HuH-7.5 (cell line): ENCODE results near the gene ITIH3.

Experiments used
- DNase-seq: peaks from one replicate; pipeline ENCODE4 v3.0.0; 2011; ENCODE audit warnings: low spot score

ITIH3 gene

DNA sequence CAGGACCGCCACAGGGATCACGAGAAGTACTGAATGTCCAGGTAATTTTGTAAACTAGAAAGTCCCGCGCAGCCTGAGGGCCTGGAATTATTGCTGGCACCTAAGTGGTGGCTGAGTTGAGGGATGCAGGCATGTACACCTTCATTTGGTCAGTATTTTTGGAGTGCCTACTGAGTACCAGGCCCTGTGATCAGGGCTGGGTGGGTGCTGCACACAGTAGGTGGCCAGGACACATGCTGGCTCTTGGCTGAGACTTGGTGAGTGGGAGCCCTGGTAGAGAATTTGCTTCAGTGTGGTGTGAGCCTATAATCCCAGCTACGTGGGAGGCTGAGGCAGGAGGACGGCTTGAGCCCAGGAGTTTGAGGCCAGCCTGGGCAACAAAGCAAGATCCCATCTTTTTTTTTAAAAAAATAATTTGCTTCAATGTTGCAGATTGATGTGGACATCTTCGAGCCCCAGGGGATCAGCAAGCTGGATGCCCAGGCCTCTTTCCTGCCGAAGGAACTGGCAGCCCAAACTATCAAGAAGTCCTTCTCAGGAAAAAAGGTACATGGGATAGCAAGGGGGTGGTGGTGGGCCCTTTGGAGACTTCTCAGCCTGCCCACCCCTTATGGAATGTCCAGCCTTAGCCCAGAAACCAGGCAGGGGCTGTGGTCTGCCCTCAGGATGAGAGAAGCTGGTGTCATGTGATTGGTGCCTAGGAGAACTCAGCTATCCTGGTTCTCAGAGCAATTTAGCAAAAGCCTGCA is 14.6 kb upstream of the ITIH3 start:
- no peak for DNase-seq

DNA sequence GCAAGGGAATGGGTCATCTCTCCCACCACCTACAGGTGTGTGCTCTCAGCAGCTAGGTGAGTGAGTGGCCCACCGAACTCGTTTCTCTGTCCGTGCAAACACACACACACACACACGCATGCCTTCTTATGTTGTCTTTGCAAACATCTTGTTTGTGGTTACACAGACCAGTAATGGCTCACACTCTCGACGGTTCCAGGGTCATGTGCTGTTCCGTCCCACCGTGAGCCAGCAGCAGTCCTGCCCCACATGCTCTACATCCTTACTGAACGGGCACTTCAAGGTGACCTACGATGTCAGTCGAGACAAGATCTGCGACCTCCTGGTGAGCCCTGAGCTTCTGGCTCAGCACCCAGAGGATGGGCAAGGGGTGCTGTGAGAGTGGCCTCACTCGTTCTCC is 12.9 kb upstream of the ITIH3 start:
- DNase-seq: no peak

DNA sequence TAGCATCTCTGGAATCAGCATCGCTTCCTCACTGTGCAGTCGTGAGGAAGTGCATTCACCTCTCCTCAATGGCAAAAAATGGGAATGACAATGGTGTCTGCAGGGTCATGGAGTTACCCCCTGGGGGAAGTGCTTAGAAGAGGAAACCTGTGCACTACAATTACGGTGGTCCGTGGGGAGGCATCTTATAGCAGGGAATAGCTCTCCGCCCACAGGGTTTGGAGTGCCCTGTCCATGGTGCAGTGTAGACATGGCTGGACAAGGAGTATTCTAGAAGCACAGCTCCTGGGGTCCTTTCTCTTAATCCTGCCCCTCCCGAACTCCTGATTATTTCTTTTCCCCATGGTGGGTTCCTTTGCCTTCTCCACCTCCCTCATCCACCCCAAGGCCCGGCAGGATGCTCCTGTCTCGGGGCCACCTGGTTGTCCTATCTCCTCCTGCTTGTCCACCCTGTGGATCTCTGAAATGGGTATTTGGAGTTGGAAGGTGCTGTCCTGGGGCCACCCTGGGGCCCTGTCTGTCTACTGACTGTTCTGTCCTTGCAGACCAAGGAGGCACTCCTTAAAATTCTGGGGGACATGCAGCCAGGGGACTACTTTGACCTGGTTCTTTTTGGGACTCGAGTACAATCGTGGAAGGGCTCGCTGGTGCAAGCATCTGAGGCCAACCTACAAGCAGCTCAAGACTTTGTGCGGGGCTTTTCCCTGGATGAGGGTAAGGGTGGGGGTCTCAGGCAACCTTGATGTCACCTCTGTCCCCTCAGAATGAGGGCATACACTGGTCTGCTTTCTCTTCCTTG is 12.0 kb upstream of the ITIH3 start:
- DNase-seq: no peak

DNA sequence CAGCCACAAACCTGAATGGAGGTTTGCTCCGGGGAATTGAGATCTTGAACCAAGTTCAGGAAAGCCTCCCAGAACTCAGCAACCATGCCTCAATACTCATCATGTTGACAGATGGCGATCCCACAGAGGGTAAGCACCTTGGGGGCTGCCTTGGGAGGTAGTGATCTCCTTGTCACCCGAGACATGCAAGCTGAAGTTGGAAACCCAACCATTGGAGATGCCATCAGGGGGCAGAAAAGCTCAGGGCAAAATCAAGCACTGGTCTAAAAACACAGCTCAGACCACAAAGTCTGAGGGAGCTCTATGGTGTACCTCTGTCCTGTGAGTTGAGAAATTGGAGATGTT is 11.4 kb upstream of the ITIH3 start:
- no peak for DNase-seq

DNA sequence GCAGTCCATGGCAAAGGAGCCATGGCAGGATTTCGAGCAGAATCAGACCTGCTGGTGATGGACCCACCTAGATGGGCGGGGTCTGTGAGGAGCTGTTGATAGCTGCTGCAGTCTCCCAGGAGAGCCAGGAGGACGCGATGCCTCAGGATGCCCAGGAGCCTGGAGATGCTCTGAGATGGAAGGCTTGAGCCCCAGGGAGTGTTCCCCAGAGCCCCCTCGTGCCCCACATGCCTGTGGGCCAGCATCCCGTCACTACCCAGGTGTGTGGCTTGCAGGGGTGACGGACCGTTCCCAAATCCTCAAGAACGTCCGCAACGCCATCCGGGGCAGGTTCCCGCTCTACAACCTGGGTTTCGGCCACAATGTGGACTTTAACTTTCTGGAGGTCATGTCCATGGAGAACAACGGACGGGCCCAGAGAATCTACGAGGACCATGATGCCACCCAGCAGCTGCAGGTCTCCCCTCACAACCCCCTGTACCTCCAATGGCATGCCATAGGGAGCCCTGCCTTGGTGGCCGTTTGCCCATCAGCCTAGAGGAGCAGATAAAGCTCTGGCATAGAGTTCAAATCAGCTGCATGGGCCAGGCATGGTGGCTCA is 10.5 kb upstream of the ITIH3 start:
- DNase-seq: no peak

DNA sequence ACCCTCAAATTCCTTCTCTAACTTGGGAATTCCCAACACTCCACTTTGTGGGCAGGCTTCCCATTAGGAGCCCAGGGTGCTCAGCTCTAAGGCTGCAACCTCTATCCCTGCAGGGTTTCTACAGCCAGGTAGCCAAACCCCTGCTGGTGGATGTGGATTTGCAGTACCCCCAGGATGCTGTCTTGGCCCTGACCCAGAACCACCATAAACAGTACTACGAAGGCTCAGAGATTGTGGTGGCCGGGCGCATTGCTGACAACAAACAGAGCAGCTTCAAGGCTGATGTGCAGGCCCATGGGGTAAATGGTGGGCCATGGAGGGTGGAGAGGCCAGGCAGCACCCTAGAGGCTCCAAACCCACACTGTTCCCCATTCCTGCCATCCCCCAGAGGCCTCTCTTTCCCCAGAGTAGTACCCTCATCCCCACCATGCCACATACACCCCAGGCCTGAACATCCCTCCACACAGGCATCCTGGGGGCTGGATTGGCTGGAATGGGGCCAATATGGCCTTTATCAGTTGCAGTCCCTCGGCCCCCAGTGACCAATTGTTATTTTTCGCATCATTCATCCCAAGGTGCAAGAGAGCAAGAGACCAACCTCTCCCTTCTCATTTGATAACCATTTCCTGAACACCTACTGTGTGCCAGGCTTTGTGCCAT is 9.5 kb upstream of the ITIH3 start:
- DNase-seq: no peak

DNA sequence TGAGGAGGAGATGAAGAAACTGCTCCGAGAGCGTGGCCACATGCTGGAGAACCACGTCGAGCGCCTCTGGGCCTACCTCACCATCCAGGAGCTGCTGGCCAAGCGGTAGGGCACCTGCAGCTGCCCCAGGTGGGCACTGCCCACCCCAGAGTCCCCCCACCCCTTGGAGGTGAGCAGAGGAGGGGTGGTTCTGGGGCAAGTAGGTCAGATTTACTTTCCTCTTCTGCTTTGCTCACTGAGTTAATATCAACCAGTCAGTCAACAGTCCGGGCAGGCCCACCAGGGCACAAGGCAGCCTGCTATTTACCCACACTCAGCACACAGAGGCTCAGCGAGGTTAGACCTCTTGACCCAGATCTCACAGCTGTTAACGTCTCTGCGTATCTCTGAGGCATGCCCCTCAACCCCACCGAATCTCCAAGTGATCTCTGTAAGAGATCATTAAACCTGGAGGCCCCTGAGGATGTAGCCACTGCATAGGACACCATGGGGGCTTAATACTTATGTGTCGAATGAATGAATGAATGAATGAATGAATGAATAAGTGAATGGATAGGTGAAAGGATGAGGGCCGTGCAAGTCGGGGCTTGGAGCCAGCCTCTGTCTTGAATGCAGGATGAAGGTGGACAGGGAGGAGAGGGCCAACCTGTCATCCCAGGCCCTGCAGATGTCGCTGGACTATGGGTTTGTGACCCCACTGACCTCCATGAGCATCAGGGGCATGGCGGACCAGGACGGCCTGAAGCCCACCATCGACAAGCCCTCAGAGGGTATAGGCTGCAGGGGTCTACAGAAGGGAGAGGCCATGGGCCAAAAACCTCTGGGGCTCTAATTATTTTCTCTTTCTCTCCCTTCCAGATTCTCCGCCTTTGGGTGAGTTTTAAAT is 8.0 kb upstream of the ITIH3 start:
- DNase-seq: no peak

DNA sequence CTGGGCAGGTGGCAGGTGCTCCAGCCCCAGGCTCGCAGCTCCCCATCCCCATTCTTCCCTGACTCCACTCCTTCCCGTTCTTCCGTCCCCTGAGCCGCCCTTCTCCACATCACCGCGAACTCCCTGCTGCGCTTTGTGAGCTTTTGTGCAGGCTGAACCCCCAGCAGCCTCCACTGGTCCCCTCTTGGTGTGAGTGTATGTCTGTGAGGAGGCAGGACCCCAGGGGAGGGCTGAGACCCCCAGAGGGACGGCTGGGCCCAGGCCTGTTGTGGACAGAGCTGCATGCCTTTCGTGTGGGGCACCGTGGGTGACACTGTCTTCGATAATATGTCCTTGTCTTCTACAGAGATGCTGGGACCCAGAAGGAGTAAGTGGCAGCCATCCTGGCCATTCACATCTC is 7.3 kb upstream of the ITIH3 start:
- DNase-seq: no peak

DNA sequence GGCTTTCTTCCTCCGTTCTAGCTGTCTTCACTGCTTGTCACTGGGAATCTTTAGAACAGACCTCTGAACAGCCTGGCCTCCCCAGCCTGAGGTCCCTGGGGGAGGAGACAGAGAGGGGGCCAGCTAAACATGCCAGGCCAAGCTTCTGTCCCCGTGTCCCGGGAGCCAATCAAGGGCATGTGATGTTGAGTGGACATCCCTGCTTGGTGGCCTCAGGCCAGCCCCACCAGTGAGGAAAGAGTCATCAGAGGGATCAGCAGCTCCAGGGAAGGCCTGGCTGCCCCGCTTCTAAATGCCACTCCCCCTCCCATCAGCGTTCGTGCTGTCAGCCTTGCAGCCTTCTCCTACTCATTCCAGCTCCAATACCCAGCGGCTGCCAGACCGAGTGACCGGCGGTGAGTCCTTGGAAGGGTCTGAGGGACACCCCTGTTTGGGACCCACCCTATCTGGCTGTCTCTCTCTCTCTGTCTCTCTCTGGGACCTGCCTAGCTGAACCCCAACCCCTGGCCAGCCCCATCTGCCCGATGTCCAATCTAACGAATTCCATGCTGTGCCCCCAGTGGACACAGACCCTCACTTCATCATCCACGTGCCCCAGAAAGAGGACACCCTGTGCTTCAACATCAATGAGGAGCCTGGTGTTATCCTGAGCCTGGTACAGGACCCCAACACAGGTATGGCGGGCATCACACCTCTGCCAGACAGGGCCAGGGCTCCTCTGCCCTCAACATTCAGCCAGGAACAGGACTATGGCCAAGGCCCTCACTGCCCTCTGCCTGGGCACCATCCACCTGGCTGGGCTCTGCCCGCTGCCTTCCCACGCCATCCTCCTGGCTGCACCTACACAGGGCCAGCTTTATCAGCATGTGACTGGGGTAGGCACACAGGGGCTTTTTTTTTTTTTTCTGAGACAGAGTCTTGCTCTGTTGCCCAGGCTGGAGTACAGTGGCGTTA is 6.6 kb upstream of the ITIH3 start:
- no peak for DNase-seq

DNA sequence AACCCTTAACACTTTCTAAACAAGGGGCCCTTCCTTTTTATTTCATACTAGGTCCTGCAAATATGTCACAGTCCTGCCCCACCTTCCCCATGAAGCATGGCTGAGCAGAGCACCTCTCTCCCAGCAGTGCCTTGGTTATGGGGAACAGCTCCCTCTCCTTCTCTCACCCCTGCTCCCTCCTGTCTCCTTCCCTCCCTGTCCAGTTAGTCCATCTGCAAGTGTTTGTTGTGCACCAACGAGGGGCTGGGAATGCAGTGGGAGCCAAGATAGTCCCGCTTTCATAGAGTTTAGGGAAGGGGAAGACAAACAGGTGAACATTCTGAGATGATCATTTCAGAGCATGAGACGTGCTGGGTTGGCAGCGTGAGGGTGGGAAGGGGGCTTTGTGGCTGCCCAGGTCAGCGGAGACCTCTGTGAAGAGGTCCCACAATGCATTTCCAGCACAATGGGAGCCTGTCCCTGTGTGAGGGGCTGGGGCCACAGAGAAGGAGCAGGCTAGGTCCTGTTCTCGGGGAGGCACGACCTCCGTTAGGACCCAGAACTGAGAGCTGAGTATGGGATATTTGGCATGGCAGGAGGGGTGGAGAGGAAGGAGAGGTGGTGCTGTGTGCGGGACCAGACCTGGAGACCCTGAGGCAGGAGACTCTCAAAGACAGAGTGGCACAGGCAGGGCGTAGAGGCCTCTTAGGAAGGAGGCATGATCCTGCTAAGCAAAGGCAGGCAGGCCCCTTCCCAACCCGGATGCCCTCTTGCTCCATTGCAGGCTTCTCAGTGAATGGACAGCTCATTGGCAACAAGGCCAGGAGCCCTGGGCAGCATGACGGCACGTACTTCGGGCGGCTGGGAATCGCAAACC is 5.5 kb upstream of the ITIH3 start:
- DNase-seq: no peak

DNA sequence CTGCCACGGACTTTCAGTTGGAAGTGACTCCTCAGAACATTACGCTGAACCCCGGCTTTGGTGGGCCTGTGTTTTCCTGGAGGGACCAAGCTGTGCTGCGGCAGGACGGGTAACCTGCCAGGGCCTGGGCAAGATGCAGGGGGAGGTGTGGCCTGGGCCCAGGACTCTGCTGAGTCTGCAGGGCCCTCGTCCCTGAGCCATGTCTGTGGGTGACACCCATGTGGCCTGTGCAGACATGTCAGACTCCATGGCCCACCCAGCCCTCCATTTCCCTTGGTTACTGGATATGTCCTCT is 4.9 kb upstream of the ITIH3 start:
- DNase-seq: no peak

DNA sequence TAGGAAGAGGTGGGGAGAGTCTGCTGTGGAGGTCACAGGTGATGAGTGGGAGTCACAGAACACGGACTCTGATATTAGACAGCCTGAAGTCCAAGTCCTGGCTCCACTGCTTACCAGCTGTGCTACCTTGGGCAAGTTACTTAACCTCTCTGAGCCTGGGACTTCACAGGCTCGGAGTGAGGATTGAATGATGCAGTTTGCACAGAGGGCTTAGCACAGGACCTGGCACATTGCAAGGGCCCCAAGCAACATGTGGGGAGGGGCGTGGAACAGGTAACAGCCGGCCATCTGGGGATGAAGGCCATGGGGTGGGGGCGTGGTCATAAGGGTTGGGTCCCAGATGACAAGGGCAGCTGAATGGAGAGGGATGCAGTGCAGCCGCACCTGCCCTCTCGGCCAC is 4.3 kb upstream of the ITIH3 start:
- DNase-seq: no peak

DNA sequence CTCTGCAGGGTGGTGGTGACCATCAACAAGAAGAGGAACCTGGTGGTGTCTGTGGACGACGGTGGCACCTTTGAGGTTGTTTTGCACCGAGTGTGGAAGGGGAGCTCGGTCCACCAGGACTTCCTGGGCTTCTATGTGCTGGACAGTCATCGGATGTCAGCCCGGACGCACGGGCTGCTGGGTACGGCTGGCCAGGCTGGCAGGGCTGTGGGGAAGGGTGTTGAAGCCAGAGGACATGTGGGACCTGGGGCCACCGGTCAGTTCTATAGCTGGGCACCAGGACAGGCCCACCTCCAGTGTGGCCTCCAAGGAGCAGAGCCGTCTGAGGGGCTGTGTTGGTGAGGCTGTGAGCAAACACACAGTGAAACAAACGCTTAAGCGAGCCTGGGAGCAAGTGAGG is 3.9 kb upstream of the ITIH3 start:
- no peak for DNase-seq

DNA sequence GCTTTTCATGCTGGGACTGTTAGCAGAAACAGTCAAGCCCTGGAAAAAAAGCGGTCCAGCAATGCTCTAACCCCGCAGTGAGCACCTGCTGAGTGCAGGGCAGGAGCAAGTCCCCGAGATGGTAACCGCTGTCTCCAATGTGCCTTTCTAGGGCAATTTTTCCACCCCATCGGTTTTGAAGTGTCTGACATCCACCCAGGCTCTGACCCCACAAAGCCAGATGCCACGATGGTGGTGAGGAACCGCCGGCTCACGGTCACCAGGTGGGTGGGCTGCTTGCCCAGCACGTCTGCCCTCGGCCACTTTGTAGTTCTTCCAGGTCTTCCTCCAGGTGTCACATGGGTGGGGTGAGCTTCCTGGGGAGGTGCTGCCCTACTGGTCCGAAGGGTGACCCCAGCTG is 3.2 kb upstream of the ITIH3 start:
- no peak for DNase-seq

DNA sequence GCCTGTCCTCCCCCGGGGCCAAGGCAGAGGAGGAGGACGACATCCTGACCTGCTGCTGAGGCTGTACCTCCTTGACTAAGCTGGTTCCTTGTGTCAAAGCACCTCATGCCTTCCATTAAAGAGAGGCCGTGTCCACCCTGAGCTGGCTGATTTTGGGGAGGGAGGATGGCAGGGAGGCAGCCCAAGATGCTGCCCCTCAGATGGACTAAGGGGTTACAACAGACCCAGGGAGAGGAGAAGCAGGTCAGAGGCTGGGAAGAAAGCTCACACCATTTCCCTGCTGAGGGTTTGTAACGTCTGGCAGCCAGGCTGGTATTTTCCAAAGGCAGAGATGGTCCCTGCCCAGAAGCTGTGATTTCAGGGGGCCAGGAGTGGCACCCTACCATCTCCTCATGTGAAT is 2.7 kb upstream of the ITIH3 start:
- DNase-seq: no peak

DNA sequence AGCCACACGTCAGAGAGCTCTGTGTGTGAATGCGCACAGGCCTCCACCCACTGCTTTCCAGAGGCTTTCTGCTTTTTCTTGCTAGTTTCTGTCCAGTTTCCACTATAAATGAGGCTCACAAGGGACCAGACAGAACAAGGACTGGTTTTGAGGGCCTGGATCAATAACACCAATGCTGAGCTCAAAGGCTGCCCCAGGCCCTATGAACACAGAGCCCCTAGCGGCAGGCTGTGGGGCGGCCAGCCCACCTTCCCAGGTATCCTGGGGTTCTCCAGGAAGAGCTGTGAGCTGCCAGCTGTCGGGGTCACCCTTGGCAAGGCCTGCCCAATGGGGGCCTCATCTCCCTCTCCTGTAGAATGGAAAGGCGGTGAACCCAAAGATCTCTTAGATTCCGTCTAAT is 2.2 kb upstream of the ITIH3 start:
- DNase-seq: no peak

DNA sequence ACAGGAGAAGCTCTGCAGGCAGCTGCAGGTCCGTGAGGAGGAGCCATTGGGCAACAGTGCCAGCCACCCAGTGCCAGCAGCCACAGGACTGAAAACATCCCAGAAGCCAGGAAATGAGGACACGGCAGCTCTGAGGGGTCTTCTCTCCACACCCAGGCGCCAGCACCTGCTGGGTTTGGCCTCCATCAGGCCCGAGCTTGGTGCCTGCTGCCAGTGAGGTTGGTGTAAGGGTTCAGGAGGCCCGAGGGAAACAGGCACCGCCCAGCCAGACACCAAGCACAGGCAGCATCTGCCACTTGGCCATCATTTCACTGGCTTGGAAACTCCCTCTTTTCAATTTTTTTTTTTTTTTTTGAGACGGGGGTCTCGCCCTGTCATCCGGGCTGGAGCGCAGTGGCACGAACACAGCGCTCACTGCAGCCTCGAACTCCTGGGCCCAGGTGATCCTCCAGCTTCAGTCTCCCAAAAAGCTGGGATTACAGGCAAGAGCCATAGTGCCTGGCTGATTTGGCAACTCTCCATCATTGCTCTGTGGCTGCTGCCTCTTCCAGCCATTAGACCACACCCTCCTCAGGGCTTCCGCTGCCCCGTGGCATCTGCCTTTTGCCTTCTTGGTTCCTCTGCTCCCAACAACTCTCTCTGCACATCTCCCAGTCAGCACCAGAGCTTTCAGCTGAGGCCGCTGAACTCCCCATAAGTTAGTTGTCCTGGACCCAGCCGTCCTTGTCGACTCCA is 1.5 kb upstream of the ITIH3 start:
- DNase-seq: no peak

DNA sequence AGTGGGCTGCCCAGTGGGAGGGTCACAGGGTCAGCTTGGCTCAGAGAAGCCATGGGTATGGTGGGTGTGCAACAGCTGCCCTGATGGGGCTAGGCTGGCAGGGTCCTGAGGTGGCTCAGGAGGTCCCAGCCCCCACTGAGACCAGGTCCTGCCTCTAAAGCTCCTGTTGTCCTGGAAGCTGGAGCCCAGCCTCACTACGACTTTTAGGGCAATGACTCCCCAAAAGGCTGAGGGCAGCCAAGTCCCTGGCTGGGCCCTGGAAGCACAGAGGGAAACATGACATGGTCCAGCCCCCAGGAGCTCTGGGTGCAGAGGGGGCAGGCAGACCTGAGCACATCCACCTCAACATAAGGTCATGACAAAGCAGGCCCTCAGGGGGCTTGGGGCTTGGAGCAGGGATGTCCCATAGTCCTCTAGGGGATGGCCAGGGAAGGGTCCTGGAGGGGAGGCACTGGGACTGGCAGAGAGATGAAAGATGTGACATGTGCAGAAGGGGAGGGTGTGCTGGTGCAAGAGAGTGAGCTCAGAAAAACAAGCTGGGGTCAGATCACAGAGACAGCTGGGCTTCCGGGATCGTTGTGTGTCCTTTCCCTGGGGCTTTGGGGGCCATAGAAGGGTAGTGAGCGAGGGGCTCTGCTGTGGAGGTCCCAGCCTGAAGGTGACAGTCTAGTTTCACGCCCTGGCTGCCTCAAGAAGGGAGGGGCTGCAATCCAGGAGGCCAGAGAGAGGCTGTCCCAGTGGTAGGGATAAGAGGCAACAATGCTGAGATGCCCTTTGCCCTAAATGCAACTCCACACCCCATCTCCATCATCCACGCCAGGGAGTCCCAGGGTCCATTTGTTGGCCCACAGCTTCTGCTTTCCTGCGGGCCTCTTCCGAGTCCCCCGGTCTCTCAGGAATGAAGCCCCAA is 639 bp upstream of the ITIH3 start:
- DNase-seq: no peak
